T47D (cell line): ENCODE results near the gene BIN1.

ENCODE experiments used
- DNase-seq, 2 experiments: peaks; one replicate each; pipeline versions ENCODE4 v3.0.0 to v3.0.0-alpha.2; 2011 to 2012; ENCODE audit warnings: low read depth in 1 of 2, low spot score in 1 of 2
- JUND ChIP-seq: IDR thresholded peaks from 2 replicates; pipeline ENCODE4 v1.6.1; 2012; ENCODE audit warnings: low read depth
- in situ Hi-C: cut with HindIII; loops from 2 replicates; pipeline ENCODE4 v1.10.0; 2016; ENCODE audit warnings: low sequenced_read_pairs, low pct_unique_long_range_greater_than_20kb

The BIN1 gene

GRCh38 chr2:127060264-127060945 is 46.5 kb downstream of the BIN1 start:
- no peak for DNase-seq
- in situ Hi-C loops = no loop called here
- TF ChIP-seq JUND = no peak

GRCh38 chr2:127059559-127059958 is 47.4 kb downstream of the BIN1 start:
- TF ChIP-seq JUND = no peak
- no peak for DNase-seq
- in situ Hi-C loops = no loop called here

GRCh38 chr2:127058954-127059252 is 48.1 kb downstream of the BIN1 start:
- in situ Hi-C loops = no loop called here
- TF ChIP-seq JUND = no peak
- no peak for DNase-seq

- no peak for TF ChIP-seq JUND
- in situ Hi-C loops = no loop called here
- no peak for DNase-seq
Observed at GRCh38 chr2:127058246-127058953, 48.6 kb downstream of the BIN1 start.

- no peak for TF ChIP-seq JUND
- in situ Hi-C loops = no loop called here
- DNase-seq = no peak
Observed at GRCh38 chr2:127057371-127058245, 49.3 kb downstream of the BIN1 start.

- TF ChIP-seq JUND = no peak
- DNase-seq = no peak
- in situ Hi-C loops = no loop called here
Observed at GRCh38 chr2:127056631-127057370, 50.2 kb downstream of the BIN1 start.

- no peak for DNase-seq
- TF ChIP-seq JUND = no peak
- in situ Hi-C loops = no loop called here
Observed at GRCh38 chr2:127056086-127056485, 50.9 kb downstream of the BIN1 start.

GRCh38 chr2:127055786-127056076 is 51.2 kb downstream of the BIN1 start:
- in situ Hi-C loops = no loop called here
- TF ChIP-seq JUND = no peak
- DNase-seq = no peak

- DNase-seq = no peak
- no peak for TF ChIP-seq JUND
- in situ Hi-C loops = no loop called here
Observed at GRCh38 chr2:127054996-127055785, 51.8 kb downstream of the BIN1 start.

- no peak for DNase-seq
- in situ Hi-C loops = no loop called here
- no peak for TF ChIP-seq JUND
Observed at GRCh38 chr2:127054604-127054930, 52.4 kb downstream of the BIN1 start.

GRCh38 chr2:127053731-127054603 is 53.0 kb downstream of the BIN1 start:
- no peak for TF ChIP-seq JUND
- in situ Hi-C loops = no loop called here
- no peak for DNase-seq
